ENCODE results near the gene EHMT1.
"Not testable (repeated sequence)": the region's sequence is repeated elsewhere in the genome, so short reads cannot be mapped to it uniquely, and the experiment has no call there.

Gene EHMT1

DNA sequence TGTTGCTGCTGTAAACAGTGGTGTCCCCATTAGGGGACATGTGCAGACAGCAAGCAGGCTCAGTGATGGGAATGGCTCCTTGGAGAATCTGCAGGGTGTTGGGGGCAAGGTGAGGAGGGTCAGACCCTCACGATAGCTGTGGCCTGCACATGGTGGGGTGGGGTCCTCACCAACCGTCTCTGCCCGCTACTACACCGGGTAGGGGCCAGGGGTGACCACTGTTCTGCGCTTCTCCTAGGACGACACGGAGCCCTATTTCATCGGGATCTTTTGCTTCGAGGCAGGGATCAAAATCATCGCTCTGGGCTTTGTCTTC lies 263.7 kb downstream of the EHMT1 start:
- TF ChIP-seq, protein P1, sequence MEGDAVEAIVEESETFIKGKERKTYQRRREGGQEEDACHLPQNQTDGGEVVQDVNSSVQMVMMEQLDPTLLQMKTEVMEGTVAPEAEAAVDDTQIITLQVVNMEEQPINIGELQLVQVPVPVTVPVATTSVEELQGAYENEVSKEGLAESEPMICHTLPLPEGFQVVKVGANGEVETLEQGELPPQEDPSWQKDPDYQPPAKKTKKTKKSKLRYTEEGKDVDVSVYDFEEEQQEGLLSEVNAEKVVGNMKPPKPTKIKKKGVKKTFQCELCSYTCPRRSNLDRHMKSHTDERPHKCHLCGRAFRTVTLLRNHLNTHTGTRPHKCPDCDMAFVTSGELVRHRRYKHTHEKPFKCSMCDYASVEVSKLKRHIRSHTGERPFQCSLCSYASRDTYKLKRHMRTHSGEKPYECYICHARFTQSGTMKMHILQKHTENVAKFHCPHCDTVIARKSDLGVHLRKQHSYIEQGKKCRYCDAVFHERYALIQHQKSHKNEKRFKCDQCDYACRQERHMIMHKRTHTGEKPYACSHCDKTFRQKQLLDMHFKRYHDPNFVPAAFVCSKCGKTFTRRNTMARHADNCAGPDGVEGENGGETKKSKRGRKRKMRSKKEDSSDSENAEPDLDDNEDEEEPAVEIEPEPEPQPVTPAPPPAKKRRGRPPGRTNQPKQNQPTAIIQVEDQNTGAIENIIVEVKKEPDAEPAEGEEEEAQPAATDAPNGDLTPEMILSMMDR (IDR thresholded peaks at IDR 0.05; ENCODE audit: insufficient read depth, low read length, poor library complexity, severe bottlenecking), result no peak
- TF ChIP-seq EZH2phosphoT487 (conservative IDR thresholded peaks at IDR 0.05; ENCODE audit: low read length), result no peak
- H4K20me1 ChIP-seq (ENCODE audit: low read depth, low read length), result no peaks in the 10 kb centered on the region

DNA sequence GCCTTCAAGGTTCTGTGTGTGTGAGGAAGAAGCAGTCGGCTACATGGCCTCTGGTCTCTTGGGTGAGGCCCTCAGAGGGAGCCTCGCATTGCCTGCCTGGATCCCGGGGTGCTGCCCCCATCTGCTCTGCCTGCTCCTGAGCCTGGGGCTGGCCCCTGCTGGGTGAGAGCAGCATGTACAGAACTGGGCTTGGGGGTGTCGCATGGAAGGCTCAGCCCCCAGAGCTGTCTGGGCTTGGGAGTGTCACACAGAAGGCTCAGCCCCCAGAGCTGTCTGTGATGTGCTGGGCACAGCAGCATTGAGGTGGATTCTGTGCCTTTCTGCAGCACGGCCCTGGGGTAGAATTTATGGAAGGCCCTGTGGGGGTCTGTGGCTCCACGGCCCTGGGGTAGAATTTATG lies 265.2 kb downstream of the EHMT1 start:
- not testable (repeated sequence) for H3K4me3 ChIP-seq (ENCODE audit: insufficient read depth, low read length, poor library complexity, severe bottlenecking); H3K9ac ChIP-seq (ENCODE audit: low read length); H3K27me3 ChIP-seq (ENCODE audit: low read length); H2AFZ ChIP-seq (ENCODE audit: low read depth, low read length, severe bottlenecking); H3K79me2 ChIP-seq (ENCODE audit: insufficient read depth, low read length); H3K4me2 ChIP-seq (ENCODE audit: low read depth, low read length, poor library complexity, severe bottlenecking); H3K27ac ChIP-seq (ENCODE audit: low read depth, low read length); H3K36me3 ChIP-seq (ENCODE audit: low read length); H3K9me3 ChIP-seq (ENCODE audit: insufficient read depth, low read length); H3F3A ChIP-seq (ENCODE audit: insufficient read depth); H4K20me1 ChIP-seq (ENCODE audit: low read depth, low read length); H3K9me2 ChIP-seq (replicated peaks; ENCODE audit: insufficient read depth, low read length)

More for the DNA sequence above, 263.7 kb downstream of the EHMT1 start:
- H3F3A ChIP-seq (ENCODE audit: insufficient read depth), result no peaks in the 10 kb centered on the region
- H3K9ac ChIP-seq (ENCODE audit: low read length), result no peak overlapping the region
- no peak overlapping the region for H3K4me2 ChIP-seq (ENCODE audit: low read depth, low read length, poor library complexity, severe bottlenecking)
- no peak overlapping the region for H3K4me3 ChIP-seq (ENCODE audit: insufficient read depth, low read length, poor library complexity, severe bottlenecking)
- no peaks in the 10 kb centered on the region for H3K36me3 ChIP-seq (ENCODE audit: low read length)
- H3K27me3 ChIP-seq (ENCODE audit: low read length), result no peaks in the 10 kb centered on the region
- no peaks in the 10 kb centered on the region for H3K79me2 ChIP-seq (ENCODE audit: insufficient read depth, low read length)
- H3K9me3 ChIP-seq (ENCODE audit: insufficient read depth, low read length), result no peaks in the 10 kb centered on the region
- H3K9me2 ChIP-seq (replicated peaks; ENCODE audit: insufficient read depth, low read length), result no peaks in the 10 kb centered on the region
- no peak overlapping the region for H3K27ac ChIP-seq (ENCODE audit: low read depth, low read length)
- H2AFZ ChIP-seq (ENCODE audit: low read depth, low read length, severe bottlenecking), result no peak overlapping the region

DNA sequence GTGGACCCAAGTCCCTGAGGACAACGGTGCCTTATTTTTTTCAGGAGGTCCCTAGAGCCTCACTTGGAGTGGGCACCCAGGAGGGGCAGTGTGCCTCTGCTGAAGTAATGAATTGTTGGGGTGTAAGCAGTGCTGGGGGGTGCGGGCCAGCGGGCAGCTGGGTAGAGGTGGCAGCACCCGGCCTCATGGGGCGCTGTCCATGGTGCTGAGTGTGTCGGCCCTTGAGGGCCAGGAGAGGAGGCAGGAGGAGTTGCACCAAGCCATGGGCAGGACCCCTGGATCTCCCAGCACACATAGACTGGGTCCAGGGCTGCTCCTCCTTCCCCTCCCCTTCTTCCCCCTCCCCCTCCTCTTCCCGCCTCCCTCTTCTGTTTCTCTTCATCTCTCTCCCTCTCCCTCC lies 265.7 kb downstream of the EHMT1 start:
- not testable (repeated sequence) for H3K4me2 ChIP-seq (ENCODE audit: low read depth, low read length, poor library complexity, severe bottlenecking); H3K27me3 ChIP-seq (ENCODE audit: low read length); H3K36me3 ChIP-seq (ENCODE audit: low read length); H3K4me3 ChIP-seq (ENCODE audit: insufficient read depth, low read length, poor library complexity, severe bottlenecking); H3K79me2 ChIP-seq (ENCODE audit: insufficient read depth, low read length); H4K20me1 ChIP-seq (ENCODE audit: low read depth, low read length); H3F3A ChIP-seq (ENCODE audit: insufficient read depth); H2AFZ ChIP-seq (ENCODE audit: low read depth, low read length, severe bottlenecking); H3K9me3 ChIP-seq (ENCODE audit: insufficient read depth, low read length); H3K27ac ChIP-seq (ENCODE audit: low read depth, low read length); H3K9me2 ChIP-seq (replicated peaks; ENCODE audit: insufficient read depth, low read length); H3K9ac ChIP-seq (ENCODE audit: low read length)

DNA sequence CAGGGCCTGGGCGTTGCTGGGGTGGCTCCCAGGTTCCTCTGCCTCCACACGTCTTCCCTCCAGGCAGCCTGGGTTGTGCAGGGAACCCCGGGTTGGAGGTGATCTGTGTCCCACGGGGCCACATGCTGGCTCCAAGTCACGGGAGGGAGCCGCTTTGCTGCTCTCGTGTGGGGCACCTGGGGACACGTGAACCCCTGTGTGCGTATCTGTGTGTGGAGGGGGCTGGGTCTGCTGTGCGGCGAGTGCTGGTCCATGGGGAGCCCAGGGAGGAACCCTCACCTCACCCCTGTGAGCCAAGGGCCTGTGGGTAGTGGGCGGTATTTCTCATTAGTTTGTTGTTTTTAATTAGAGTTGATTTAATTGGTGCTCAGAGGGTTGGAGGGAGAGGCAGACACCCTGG lies 266.3 kb downstream of the EHMT1 start:
- H3K4me2 ChIP-seq (ENCODE audit: low read depth, low read length, poor library complexity, severe bottlenecking); H4K20me1 ChIP-seq (ENCODE audit: low read depth, low read length); H3K4me3 ChIP-seq (ENCODE audit: insufficient read depth, low read length, poor library complexity, severe bottlenecking); H3K79me2 ChIP-seq (ENCODE audit: insufficient read depth, low read length); H2AFZ ChIP-seq (ENCODE audit: low read depth, low read length, severe bottlenecking); H3K36me3 ChIP-seq (ENCODE audit: low read length); H3K27ac ChIP-seq (ENCODE audit: low read depth, low read length); H3K9ac ChIP-seq (ENCODE audit: low read length); H3K9me2 ChIP-seq (replicated peaks; ENCODE audit: insufficient read depth, low read length); H3K27me3 ChIP-seq (ENCODE audit: low read length); H3F3A ChIP-seq (ENCODE audit: insufficient read depth); H3K9me3 ChIP-seq (ENCODE audit: insufficient read depth, low read length): not testable (repeated sequence)

Measured in SU-DHL-6 (cell line).